Neuronal stem cell (in vitro differentiated cells): ENCODE measurements around the gene IL21R.

Experiments used
- DNase-seq: peaks from one replicate; pipeline ENCODE4 v3.0.0-alpha.2; 2013; ENCODE audit warnings: low spot score
- H2AFZ ChIP-seq: one replicate; pipeline ENCODE4 v1.6.1; 2013; ENCODE audit warnings: mild to moderate bottlenecking, low read length, inconsistent platforms
- H2AK5ac ChIP-seq: 2 replicates; pipeline ENCODE4 v1.6.1; 2013; ENCODE audit warnings: low read depth, mild to moderate bottlenecking, inconsistent platforms, low read length, moderate library complexity, mixed read lengths
- H2BK120ac ChIP-seq: 2 replicates; pipeline ENCODE4 v1.6.1; 2013; ENCODE audit warnings: low read depth, mild to moderate bottlenecking, inconsistent platforms, low read length, moderate library complexity, mixed read lengths
- H2BK12ac ChIP-seq: one replicate; pipeline ENCODE4 v1.6.1; 2013; ENCODE audit warnings: low read length, inconsistent platforms
- H2BK15ac ChIP-seq: 2 replicates; pipeline ENCODE4 v1.6.1; 2013; ENCODE audit warnings: mild to moderate bottlenecking, low read length, inconsistent platforms, mixed read lengths
- H2BK5ac ChIP-seq: one replicate; pipeline ENCODE4 v1.6.1; 2013; ENCODE audit warnings: inconsistent platforms, mild to moderate bottlenecking, low read length, moderate library complexity
- H3K14ac ChIP-seq: one replicate; pipeline ENCODE4 v1.6.1; 2013; ENCODE audit warnings: low read length, inconsistent platforms
- H3K18ac ChIP-seq: 2 replicates; pipeline ENCODE4 v1.6.1; 2013; ENCODE audit warnings: low read length, inconsistent platforms
- H3K23ac ChIP-seq: 2 replicates; pipeline ENCODE4 v1.6.1; 2013; ENCODE audit warnings: low read depth, mild to moderate bottlenecking, mixed read lengths, low read length, inconsistent platforms; ENCODE audit not compliant: poor library complexity
- H3K27ac ChIP-seq: replicated peaks from 3 replicates; pipeline ENCODE4 v1.5.1; 2013; ENCODE audit warnings: low read length, inconsistent platforms
- H3K27me3 ChIP-seq, 3 experiments: 2 replicates each; pipeline ENCODE4 v1.6.1; 2013; ENCODE audit warnings: low read length in 3 of 3, mild to moderate bottlenecking in 2 of 3, inconsistent platforms in 1 of 3, low read depth in 1 of 3, mixed read lengths in 1 of 3, moderate library complexity in 1 of 3; ENCODE audit not compliant: control insufficient read depth in 3 of 3, insufficient read depth in 3 of 3
- H3K36me3 ChIP-seq, 2 donors: replicated peaks in 1 of 2; 2 replicates each; pipeline ENCODE4 v1.6.1; 2013; ENCODE audit warnings: low read length in 2 of 2; ENCODE audit not compliant: control insufficient read depth in 2 of 2, insufficient read depth in 2 of 2
- H3K4ac ChIP-seq: 2 replicates; pipeline ENCODE4 v1.6.1; 2013; ENCODE audit warnings: inconsistent platforms, mild to moderate bottlenecking, low read length, moderate library complexity
- H3K4me1 ChIP-seq, 2 donors: 1 replicate in 1 of 2; 2 replicates in 1 of 2; pipeline ENCODE4 v1.6.1; 2013; ENCODE audit warnings: low read length in 2 of 2, low read depth in 1 of 2; ENCODE audit not compliant: control insufficient read depth in 2 of 2, insufficient read depth in 1 of 2
- H3K4me2 ChIP-seq: one replicate; pipeline ENCODE4 v1.6.1; 2013; ENCODE audit warnings: mild to moderate bottlenecking, low read length, inconsistent platforms; ENCODE audit not compliant: insufficient read depth, poor library complexity, severe bottlenecking
- H3K4me3 ChIP-seq, 2 donors: 2 replicates each; pipeline ENCODE4 v1.5.1; 2013; ENCODE audit warnings: low read length in 2 of 2, mild to moderate bottlenecking in 2 of 2, inconsistent platforms in 1 of 2, moderate library complexity in 1 of 2
- H3K79me1 ChIP-seq: one replicate; pipeline ENCODE4 v1.6.1; 2013; ENCODE audit warnings: low read depth, mild to moderate bottlenecking, inconsistent platforms, low read length, moderate library complexity
- H3K9ac ChIP-seq: one replicate; pipeline ENCODE4 v1.6.1; 2013; ENCODE audit warnings: mild to moderate bottlenecking, low read depth, low read length, inconsistent platforms; ENCODE audit not compliant: poor library complexity
- H3K9me3 ChIP-seq, 2 donors: replicated peaks in 1 of 2; 2 replicates each; pipeline versions ENCODE3 to v1.6.1; 2013; ENCODE audit warnings: low read length in 2 of 2, mild to moderate bottlenecking in 2 of 2, inconsistent platforms in 1 of 2, low read depth in 1 of 2, mixed read lengths in 1 of 2, moderate library complexity in 1 of 2; ENCODE audit not compliant: control insufficient read depth in 2 of 2, insufficient read depth in 1 of 2
- H4K8ac ChIP-seq: one replicate; pipeline ENCODE4 v1.6.1; 2013; ENCODE audit warnings: low read depth, mild to moderate bottlenecking, inconsistent platforms, low read length, moderate library complexity
- H4K91ac ChIP-seq: one replicate; pipeline ENCODE4 v1.6.1; 2013; ENCODE audit warnings: low read length, low read depth, mild to moderate bottlenecking, inconsistent platforms; ENCODE audit not compliant: poor library complexity
- WGBS, 2 donors: extraction: QIAGEN DNeasy Blood & Tissue Kit; methylation state at CpG; one replicate each; pipeline ENCODE4 v1.1.7; 2013; ENCODE audit warnings: missing lambda C conversion rate in 2 of 2, mixed read lengths in 1 of 2; ENCODE audit not compliant: insufficient read length in 2 of 2, insufficient replicate concordance in 1 of 2; ENCODE audit errors: extremely low coverage in 2 of 2; 5-methylcytosine and 5-hydroxymethylcytosine counted together

IL21R gene

GRCh38 chr16:27359051-27359450 is 42.9 kb upstream of the IL21R start:
- no CpG with 5 or more reads among the region's 4 CpGs for WGBS, 2 donors
- no peak overlapping the region for H2BK15ac ChIP-seq
- H3K27ac ChIP-seq = no peak overlapping the region

GRCh38 chr16:27359615-27360014 is 42.4 kb upstream of the IL21R start:
- Histone ChIP-seq H3K36me3 (peaks cover 1 to 12% of the 10 kb centered on the region in 2 donors), H3K4ac (no peak overlapping the region), H3K4me3 (no peak overlapping the region), H3K27ac (no peak overlapping the region), H4K8ac (no peak overlapping the region), H4K91ac (no peak overlapping the region), H3K14ac (no peak overlapping the region), H2AK5ac (no peak overlapping the region), H3K4me1 (no peaks in the 10 kb centered on the region), H2BK15ac (no peak overlapping the region), H3K9ac (no peak overlapping the region), H3K18ac (no peak overlapping the region), H2AFZ (no peak overlapping the region), H3K79me1 (no peaks in the 10 kb centered on the region), H2BK120ac (no peak overlapping the region), H3K9me3 (no peaks in the 10 kb centered on the region), H3K23ac (no peak overlapping the region), H2BK5ac (no peak overlapping the region), H2BK12ac (no peak overlapping the region), H3K27me3 (no peaks in the 10 kb centered on the region), H3K4me2 (no peak overlapping the region)
- no peak for DNase-seq
- WGBS, 2 donors = no CpG with 5 or more reads among the region's 6 CpGs

More at GRCh38 chr16:27359051-27359450, 42.9 kb upstream of the IL21R start:
- peaks cover 1 to 15% of the 10 kb centered on the region in 2 donors for H3K36me3 ChIP-seq
- no peak overlapping the region for H2BK5ac ChIP-seq
- H4K8ac ChIP-seq = no peak overlapping the region
- no peak overlapping the region for H2BK120ac ChIP-seq
- DNase-seq = no peak
- H3K18ac ChIP-seq = no peak overlapping the region
- H3K4me3 ChIP-seq = no peak overlapping the region
- no peak overlapping the region for H3K4ac ChIP-seq
- no peak overlapping the region for H3K23ac ChIP-seq
- H2AK5ac ChIP-seq = no peak overlapping the region
- no peak overlapping the region for H3K4me2 ChIP-seq
- H3K79me1 ChIP-seq = no peaks in the 10 kb centered on the region
- no peak overlapping the region for H4K91ac ChIP-seq
- no peak overlapping the region for H3K9ac ChIP-seq
- H2BK12ac ChIP-seq = no peak overlapping the region
- no peaks in the 10 kb centered on the region for H3K27me3 ChIP-seq
- no peaks in the 10 kb centered on the region for H3K9me3 ChIP-seq
- no peak overlapping the region for H2AFZ ChIP-seq
- H3K4me1 ChIP-seq = no peaks in the 10 kb centered on the region
- H3K14ac ChIP-seq = no peak overlapping the region

- no peaks in the 10 kb centered on the region for H3K79me1 ChIP-seq
- H3K27me3 ChIP-seq = no peaks in the 10 kb centered on the region
- H3K18ac ChIP-seq = no peak overlapping the region
- no peaks in the 10 kb centered on the region for H3K9me3 ChIP-seq
- H2BK12ac ChIP-seq = no peak overlapping the region
- H4K91ac ChIP-seq = no peak overlapping the region
- H3K4me1 ChIP-seq = no peaks in the 10 kb centered on the region
- H3K23ac ChIP-seq = no peak overlapping the region
- no peak overlapping the region for H2BK15ac ChIP-seq
- H3K27ac ChIP-seq = no peak overlapping the region
- no peak overlapping the region for H2AK5ac ChIP-seq
- no peak overlapping the region for H4K8ac ChIP-seq
- H3K4ac ChIP-seq = no peak overlapping the region
- WGBS, 2 donors = no CpG with 5 or more reads among the region's 3 CpGs
- peaks cover 1 to 9% of the 10 kb centered on the region in 2 donors for H3K36me3 ChIP-seq
- H3K4me2 ChIP-seq = no peak overlapping the region
- DNase-seq = no peak
- H2AFZ ChIP-seq = no peak overlapping the region
- no peak overlapping the region for H3K14ac ChIP-seq
- H2BK5ac ChIP-seq = no peak overlapping the region
- no peak overlapping the region for H3K4me3 ChIP-seq
- no peak overlapping the region for H3K9ac ChIP-seq
- no peak overlapping the region for H2BK120ac ChIP-seq
These were observed 40.0 kb upstream of the IL21R start for GRCh38 chr16:27361987-27362386.

- Histone ChIP-seq H4K91ac (no peak overlapping the region), H3K23ac (no peak overlapping the region), H2AK5ac (no peak overlapping the region), H2BK12ac (no peak overlapping the region), H3K18ac (no peak overlapping the region), H2BK120ac (no peak overlapping the region), H2BK15ac (no peak overlapping the region), H3K4me2 (no peak overlapping the region), H3K14ac (no peak overlapping the region), H3K4ac (no peak overlapping the region), H4K8ac (no peak overlapping the region), H3K4me3 (no peak overlapping the region), H3K27me3 (no peaks in the 10 kb centered on the region), H3K4me1 (no peaks in the 10 kb centered on the region), H3K9me3 (no peaks in the 10 kb centered on the region), H2BK5ac (no peak overlapping the region), H3K36me3 (peaks cover 1 to 9% of the 10 kb centered on the region in 2 donors), H3K79me1 (no peaks in the 10 kb centered on the region), H3K9ac (no peak overlapping the region), H2AFZ (no peak overlapping the region), H3K27ac (no peak overlapping the region)
- no CpG with 5 or more reads among the region's 16 CpGs for WGBS, 2 donors
- DNase-seq = no peak
These were observed 39.3 kb upstream of the IL21R start for GRCh38 chr16:27362570-27363245.
